ENCODE results near the gene ACVR1. TPM values are rescaled to one million over a fixed set of nuclear protein-coding genes. Genes with fewer than 3 reads are reported as not detected.
A peak's percentile ranks its signal among the peaks of the same experiment; 100 is the strongest.

ACVR1 gene
- total and polyA plus RNA-seq, 2 of the 13 experiments (the other 11 are each of a cell fraction or from before 2014, with no cell fraction given) = 2.3 to 5.4 TPM

DNA sequence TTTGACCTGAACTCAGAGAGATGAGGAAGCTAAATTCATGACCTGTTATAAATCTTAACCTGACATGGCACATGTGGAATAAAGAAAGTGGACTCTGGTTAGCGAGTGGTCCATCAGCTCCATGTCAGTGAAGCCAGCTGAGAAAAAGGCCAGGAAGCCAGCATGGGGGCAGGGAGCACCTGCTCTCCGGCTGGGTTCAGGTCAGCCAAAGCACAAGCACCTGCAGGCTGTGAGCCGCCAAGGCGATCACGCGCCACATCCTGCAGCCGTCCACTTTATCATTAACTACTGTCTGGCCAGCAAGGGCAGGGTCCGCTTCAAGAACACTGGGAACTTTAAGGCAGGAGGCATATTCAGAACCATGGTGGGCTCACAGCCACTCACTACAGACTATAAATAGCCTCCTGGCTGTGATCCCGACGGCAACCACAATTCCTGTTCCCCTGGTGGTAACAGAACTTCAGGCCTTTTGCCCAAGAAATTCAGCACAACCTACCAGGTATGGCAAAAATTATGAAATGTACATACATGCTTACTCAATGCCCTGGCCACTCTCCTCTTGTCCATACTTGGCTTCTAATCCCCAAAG, 35.5 kb downstream of the ACVR1 start (continued):
- TF ChIP-seq, protein P1, sequence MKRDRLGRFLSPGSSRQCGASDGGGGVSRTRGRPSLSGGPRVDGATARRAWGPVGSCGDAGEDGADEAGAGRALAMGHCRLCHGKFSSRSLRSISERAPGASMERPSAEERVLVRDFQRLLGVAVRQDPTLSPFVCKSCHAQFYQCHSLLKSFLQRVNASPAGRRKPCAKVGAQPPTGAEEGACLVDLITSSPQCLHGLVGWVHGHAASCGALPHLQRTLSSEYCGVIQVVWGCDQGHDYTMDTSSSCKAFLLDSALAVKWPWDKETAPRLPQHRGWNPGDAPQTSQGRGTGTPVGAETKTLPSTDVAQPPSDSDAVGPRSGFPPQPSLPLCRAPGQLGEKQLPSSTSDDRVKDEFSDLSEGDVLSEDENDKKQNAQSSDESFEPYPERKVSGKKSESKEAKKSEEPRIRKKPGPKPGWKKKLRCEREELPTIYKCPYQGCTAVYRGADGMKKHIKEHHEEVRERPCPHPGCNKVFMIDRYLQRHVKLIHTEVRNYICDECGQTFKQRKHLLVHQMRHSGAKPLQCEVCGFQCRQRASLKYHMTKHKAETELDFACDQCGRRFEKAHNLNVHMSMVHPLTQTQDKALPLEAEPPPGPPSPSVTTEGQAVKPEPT (CRISPR knock-in tag; IDR thresholded peaks at IDR 0.05; ENCODE audit: low read depth) = peak; percentile 74; the same call in 1 of the 2 replicates
- TF ChIP-seq MIER3 (CRISPR knock-in tag; IDR thresholded peaks at IDR 0.05; ENCODE audit: borderline replicate concordance) (peak; percentile 62; the same call in 1 of the 2 replicates), ZNF614 (CRISPR knock-in tag; IDR thresholded peaks at IDR 0.05; ENCODE audit: borderline replicate concordance) (peak; percentile 99), PHF8 (CRISPR knock-in tag; IDR thresholded peaks at IDR 0.05) (no peak; the same call in 1 of the 2 replicates), CBFB (CRISPR knock-in tag; IDR thresholded peaks at IDR 0.05) (no peak), CCAR2 (optimal IDR thresholded peaks at IDR 0.05; ENCODE audit: low read depth, low read length) (no peak), ZNF670 (CRISPR knock-in tag; IDR thresholded peaks at IDR 0.05; ENCODE audit: borderline replicate concordance) (peak; percentile 50; the same call in 1 of the 2 replicates), ZNF7 (CRISPR knock-in tag; IDR thresholded peaks at IDR 0.05) (no peak), SPEN (CRISPR knock-in tag; IDR thresholded peaks at IDR 0.05; ENCODE audit: low read depth) (no peak), ZNF101 (CRISPR knock-in tag; IDR thresholded peaks at IDR 0.05; ENCODE audit: borderline replicate concordance, low read depth) (no peak), KLF6 (CRISPR knock-in tag; IDR thresholded peaks at IDR 0.05) (no peak; the same call in 1 of the 2 replicates), TCF7 (IDR thresholded peaks at IDR 0.05; ENCODE audit: low read depth) (no peak), FOSL2 (CRISPR knock-in tag; IDR thresholded peaks at IDR 0.05) (peak; percentile 62), ZNF224 (CRISPR knock-in tag; IDR thresholded peaks at IDR 0.05) (no peak), NR2F2 (IDR thresholded peaks at IDR 0.05; ENCODE audit: borderline replicate concordance, low read depth) (no peak), NONO (IDR thresholded peaks at IDR 0.05) (no peak), NONO (CRISPR knock-in tag; conservative IDR thresholded peaks at IDR 0.05) (no peak; the same call in 1 of the 2 replicates), ZNF382 (CRISPR knock-in tag; IDR thresholded peaks at IDR 0.05; ENCODE audit: borderline replicate concordance) (no peak), ZSCAN12 (CRISPR knock-in tag; IDR thresholded peaks at IDR 0.05) (no peak), NR2F1 (CRISPR knock-in tag; IDR thresholded peaks at IDR 0.05) (0 out of 4 replicates have a peak, but pooled peaks of 1 of the 2 experiments have one; percentile 10), DPF2 (CRISPR knock-in tag; IDR thresholded peaks at IDR 0.05; ENCODE audit: borderline replicate concordance, low read depth) (peak; percentile 44; the same call in 1 of the 2 replicates), KDM1A (CRISPR knock-in tag; IDR thresholded peaks at IDR 0.05) (no peak), MXD4 (CRISPR knock-in tag; IDR thresholded peaks at IDR 0.05) (peak; percentile 74), ZNF772 (CRISPR knock-in tag; IDR thresholded peaks at IDR 0.05) (no peak)
- TF ChIP-seq, protein P2, sequence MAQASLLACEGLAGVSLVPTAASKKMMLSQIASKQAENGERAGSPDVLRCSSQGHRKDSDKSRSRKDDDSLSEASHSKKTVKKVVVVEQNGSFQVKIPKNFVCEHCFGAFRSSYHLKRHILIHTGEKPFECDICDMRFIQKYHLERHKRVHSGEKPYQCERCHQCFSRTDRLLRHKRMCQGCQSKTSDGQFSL (CRISPR knock-in tag; IDR thresholded peaks at IDR 0.05) = no peak
- TF ChIP-seq, protein P3, sequence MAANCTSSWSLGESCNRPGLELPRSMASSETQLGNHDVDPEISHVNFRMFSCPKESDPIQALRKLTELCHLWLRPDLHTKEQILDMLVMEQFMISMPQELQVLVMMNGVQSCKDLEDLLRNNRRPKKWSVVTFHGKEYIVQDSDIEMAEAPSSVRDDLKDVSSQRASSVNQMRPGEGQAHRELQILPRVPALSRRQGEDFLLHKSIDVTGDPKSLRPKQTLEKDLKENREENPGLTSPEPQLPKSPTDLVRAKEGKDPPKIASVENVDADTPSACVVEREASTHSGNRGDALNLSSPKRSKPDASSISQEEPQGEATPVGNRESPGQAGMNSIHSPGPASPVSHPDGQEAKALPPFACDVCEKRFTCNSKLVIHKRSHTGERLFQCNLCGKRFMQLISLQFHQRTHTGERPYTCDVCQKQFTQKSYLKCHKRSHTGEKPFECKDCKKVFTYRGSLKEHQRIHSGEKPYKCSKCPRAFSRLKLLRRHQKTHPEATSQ (CRISPR knock-in tag; IDR thresholded peaks at IDR 0.05; ENCODE audit: borderline replicate concordance) = no peak
- TF ChIP-seq, protein P4, sequence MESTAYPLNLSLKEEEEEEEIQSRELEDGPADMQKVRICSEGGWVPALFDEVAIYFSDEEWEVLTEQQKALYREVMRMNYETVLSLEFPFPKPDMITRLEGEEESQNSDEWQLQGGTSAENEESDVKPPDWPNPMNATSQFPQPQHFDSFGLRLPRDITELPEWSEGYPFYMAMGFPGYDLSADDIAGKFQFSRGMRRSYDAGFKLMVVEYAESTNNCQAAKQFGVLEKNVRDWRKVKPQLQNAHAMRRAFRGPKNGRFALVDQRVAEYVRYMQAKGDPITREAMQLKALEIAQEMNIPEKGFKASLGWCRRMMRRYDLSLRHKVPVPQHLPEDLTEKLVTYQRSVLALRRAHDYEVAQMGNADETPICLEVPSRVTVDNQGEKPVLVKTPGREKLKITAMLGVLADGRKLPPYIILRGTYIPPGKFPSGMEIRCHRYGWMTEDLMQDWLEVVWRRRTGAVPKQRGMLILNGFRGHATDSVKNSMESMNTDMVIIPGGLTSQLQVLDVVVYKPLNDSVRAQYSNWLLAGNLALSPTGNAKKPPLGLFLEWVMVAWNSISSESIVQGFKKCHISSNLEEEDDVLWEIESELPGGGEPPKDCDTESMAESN (CRISPR knock-in tag; conservative IDR thresholded peaks at IDR 0.05) = peak; percentile 62; the same call in 1 of the 2 replicates
